GM18511 (cell line): ENCODE results near the gene PLA2G2D.

Experiments
- ATAC-seq: cut with Tn5 transposase; IDR thresholded peaks from one replicate; pipeline ENCODE4 v1.9.1; 2021; ENCODE audit warnings: mild to moderate bottlenecking, moderate library complexity; ENCODE audit not compliant: unreplicated experiment

Gene PLA2G2D

GRCh38 chr1:20069874-20070273 is 49.5 kb downstream of the PLA2G2D start, which contains the start of gene PLA2G5:
PLA2G5 (plus strand) TSS chr1:20070194; CDS start chr1:20084831, 14,637 bp downstream.
- ATAC-seq, result no peak

- no peak for ATAC-seq
Measured at GRCh38 chr1:20068722-20069121, 50.6 kb downstream of the PLA2G2D start.

- ATAC-seq, result no peak
Measured at GRCh38 chr1:20063861-20064292, 55.5 kb downstream of the PLA2G2D start.
